Liver (tissue), 3 donors: Measurements from ENCODE around the gene NPAS2.

Source experiments
- CTCF ChIP-seq: fragments of 150-350 bp; IDR thresholded peaks from 2 replicates; pipeline ENCODE4 v1.5.1; 2017; ENCODE audit warnings: improper control_type of control experiment, low read depth, low read length; ENCODE audit not compliant: missing input control
- GABPA ChIP-seq, 2 donors: IDR thresholded peaks in 1 of 2; conservative IDR thresholded peaks in 1 of 2; 2 replicates each; pipeline ENCODE4 v1.6.1; 2016; ENCODE audit warnings: antibody characterized with exemption in 2 of 2, mild to moderate bottlenecking in 1 of 2, moderate library complexity in 1 of 2
- JUND ChIP-seq, 2 donors: IDR thresholded peaks; 2 replicates each; pipeline ENCODE4 v1.6.1; 2016; ENCODE audit warnings: antibody characterized with exemption in 2 of 2
- donor health status: healthy.
- donor health status: healthy.

DNA sequence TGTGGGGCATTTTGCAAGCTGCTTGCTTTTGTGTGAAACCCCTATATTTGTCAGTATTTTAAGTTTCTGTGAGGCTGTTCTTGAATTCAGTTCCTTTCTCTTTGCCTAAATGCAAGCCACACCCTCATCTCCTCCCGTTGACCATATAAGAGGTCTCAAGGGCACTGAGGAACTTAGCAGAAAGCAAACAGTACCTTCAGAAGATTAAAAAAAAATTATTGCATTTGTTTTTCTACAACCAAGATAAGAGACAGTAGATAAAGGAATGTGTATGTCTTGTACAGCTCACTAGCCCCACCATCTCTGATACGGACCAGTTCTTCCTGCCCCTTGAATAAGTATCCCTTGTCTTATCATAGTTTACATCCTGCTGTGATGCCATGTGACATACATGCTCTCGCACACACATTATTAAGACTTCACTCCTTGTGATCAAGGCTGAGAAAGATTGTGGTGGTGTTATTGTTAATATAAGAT lies 64.2 kb downstream of the NPAS2 start:
- TF ChIP-seq CTCF: no peak
- TF ChIP-seq GABPA (IDR thresholded peaks at IDR 0.05 in 1 of 2, conservative IDR thresholded peaks at IDR 0.05 in 1 of 2): no peak
- no peak for TF ChIP-seq JUND (IDR thresholded peaks at IDR 0.05)
